NAMALWA (cell line): Measurements from ENCODE around the gene ZNF223.

Experiments
- DNase-seq: peaks from one replicate; pipeline ENCODE4 v3.0.0-alpha.2; 2015; ENCODE audit warnings: low spot score

The ZNF223 gene

GRCh38 chr19:44051650-44052402, at the start of gene ZNF223:
ZNF223 (plus strand) TSS chr19:44052036; CDS start chr19:44055177, 3,141 bp downstream.
- no peak for DNase-seq

DNA sequence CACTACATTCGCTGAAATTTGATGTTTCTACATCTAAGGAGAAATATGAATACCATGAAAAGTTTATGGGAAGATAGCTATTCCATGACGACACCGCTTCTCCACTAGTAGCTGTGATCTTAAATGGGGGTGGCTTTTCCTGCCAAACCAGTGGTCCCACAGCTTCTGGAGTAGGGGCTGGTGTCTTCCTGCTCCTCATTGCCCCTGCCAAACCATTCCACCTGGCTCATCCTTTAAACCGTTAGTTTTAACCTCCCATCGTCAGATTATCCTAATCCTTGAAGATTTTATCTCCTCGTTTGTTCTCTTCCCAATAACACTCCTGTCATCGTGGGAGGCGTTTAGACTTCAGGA, 49.6 kb upstream of the ZNF223 start:
- DNase-seq, result no peak

- DNase-seq, result peak; percentile 95
These were observed 49.0 kb upstream of the ZNF223 start, which contains the start of gene ZNF230 for GRCh38 chr19:44002566-44003460. ZNF230 (plus strand) TSS chr19:44002957; CDS start chr19:44007079, 4,122 bp downstream.

DNA sequence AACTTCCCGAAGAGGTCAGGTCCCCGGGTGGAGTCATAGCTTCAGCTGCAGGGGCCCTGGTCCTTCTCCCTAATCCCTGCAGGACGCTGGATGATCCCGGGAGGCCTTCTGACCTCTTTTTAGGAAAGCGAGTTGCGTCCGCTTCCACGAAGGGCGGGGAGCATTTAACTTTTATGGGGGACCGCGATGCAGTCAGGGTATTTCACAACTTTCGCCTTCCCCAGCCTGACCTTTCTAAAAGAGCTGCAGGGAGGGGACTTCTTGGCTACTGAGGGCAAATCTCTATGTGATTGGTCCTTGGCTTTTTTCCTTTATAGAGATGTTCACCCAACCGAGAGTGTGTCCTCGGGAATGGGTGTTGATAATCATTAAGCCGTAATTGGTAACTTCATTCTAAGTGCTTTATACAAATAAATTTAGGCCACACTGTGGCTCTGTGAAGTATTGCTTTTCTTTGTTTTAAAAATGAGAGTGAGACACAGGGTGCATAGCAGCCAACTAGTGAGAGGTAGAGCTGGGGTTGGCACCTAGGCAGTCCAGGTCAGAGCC, 48.3 kb upstream of the ZNF223 start:
- DNase-seq, result peak; percentile 48

GRCh38 chr19:44005973-44006372, 45.9 kb upstream of the ZNF223 start:
- DNase-seq, result no peak

DNA sequence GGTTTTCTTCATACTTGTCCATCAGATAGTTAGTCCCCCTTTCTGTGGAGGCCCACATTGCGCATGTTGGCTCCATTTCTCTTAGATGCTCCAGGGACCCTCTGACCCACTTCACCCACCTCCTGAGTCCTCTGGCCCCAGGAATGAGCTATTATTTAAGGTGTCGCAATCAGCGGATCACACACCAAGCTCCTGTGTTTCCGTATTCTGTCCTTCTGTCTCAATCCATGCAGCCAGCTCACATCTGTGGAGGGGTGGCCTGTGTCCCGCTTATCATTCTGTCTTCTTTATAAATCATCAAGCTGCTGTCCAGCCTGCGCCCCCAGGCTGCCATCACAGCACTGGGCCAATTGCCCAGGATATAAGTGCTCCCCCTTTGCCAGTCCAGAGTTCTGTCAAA, 44.4 kb upstream of the ZNF223 start:
- no peak for DNase-seq

GRCh38 chr19:44010468-44010867, 41.4 kb upstream of the ZNF223 start:
- DNase-seq, result no peak

GRCh38 chr19:44019498-44019897, 32.3 kb upstream of the ZNF223 start:
- DNase-seq, result no peak

DNA sequence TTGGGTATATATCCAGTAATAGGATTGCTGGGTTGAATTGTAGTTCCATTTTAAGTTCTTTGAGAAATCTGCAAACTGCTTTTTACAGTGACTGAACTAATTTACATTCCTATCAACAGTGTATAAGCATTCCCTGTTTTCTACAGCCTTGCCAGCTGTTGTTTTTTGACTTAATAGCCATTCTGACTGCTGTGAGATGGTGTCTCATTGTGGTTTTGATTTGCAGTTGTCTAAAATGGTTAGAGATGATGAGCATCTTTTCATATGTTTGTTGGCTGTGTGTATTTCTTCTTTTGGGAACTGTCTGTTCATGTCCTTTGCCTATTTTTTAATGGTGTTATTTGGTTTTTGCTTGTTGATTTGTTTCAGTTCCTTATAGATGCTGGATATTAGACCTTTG, 30.6 kb upstream of the ZNF223 start:
- no peak for DNase-seq

DNA sequence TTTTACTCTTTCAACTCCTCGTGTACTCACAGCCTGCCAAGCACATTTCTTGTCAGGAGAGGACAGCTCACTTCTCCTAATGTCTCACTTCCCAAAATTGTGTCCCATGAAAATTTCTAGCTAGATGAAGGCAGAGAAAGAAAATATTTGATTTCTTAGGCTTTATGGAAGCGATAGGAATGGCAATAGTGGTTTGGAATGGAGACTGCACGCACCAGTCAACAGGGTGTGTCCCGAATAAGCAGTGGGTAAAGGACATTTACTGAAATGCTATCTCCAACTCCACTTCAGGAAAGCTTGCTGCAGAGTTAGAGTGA, 27.0 kb upstream of the ZNF223 start:
- no peak for DNase-seq

DNA sequence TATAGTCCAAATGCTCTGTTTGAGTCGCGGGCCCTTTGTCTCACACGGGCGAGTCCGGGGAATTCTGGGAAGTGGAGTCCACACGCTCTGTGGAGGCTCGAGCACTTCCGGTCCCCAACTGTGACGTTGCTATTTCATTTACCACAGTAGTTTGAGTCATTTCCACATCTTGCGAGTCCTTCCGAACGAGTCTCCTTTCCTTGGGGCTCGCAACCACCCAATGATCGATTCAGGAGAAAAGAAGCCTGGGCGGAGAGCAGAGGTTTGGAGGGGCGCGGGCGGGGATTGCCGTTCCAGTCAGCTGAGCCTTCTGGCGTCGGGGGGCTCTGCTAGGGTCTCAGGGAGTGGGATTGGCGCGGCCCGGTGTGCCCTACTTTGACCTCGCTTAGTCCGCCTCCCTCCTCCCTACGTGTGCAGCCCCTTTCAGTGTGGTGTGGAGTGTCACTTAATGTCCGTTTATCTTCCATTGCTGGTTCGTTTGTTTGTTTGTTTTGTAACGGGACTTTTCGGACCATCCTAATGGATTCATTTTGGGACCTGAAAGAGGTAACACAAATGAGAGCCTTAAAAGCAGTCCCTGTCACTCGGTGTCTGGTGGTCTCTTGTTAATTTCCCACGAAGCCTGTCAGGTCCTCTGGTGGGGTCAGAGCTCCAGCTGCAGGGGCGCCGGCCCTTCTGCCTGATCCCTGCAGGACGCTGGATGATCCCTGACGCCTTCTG, 26.5 kb upstream of the ZNF223 start, which contains the start of gene ZNF222:
Gene ZNF222 (plus strand): TSS at position 163 of the 720 bp plus-strand sequence. CDS start 58 bp downstream, at position 221.
- DNase-seq, result no peak

- DNase-seq, result no peak
These were observed 25.2 kb upstream of the ZNF223 start for GRCh38 chr19:44026622-44027021.

GRCh38 chr19:44032001-44032610, 19.7 kb upstream of the ZNF223 start:
- no peak for DNase-seq

DNA sequence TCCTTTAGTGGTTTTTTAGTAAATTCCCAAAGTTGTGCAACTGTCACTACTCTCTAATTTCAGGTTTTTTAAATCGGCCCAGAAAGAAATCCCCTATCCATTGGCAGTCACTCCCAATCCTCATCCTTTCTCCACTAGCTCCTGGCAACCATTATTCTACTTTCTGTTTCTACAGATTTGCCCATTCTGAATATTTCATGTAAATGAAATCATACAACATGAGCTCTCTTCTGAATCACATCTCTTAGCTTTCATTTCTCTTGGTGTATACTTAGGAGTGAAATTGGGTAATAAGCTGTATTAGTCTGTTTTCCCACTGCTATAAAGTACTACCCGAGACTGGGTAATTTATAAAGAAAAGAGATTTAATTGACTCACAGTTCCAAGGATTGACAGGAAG, 9.7 kb upstream of the ZNF223 start:
- DNase-seq, result no peak

GRCh38 chr19:44050740-44051649, 841 bp upstream of the ZNF223 start:
- no peak for DNase-seq

- DNase-seq, result peak; percentile 2
These were observed 4.0 kb downstream of the ZNF223 start for GRCh38 chr19:44055870-44056269.

- no peak for DNase-seq
These were observed 7.4 kb downstream of the ZNF223 start for GRCh38 chr19:44059229-44059628.

GRCh38 chr19:44061038-44061437, 9.2 kb downstream of the ZNF223 start:
- no peak for DNase-seq

GRCh38 chr19:44066305-44066704, 14.5 kb downstream of the ZNF223 start:
- no peak for DNase-seq

GRCh38 chr19:44069415-44069814, 17.6 kb downstream of the ZNF223 start:
- DNase-seq, result no peak
